Neutrophil (primary cell): Measurements from ENCODE around the gene ATP1B2.

ENCODE experiments used
- H3K27ac ChIP-seq: fragments of 200-600 bp; sonication (generic); 2 replicates; pipeline ENCODE4 v1.5.1; 2016; ENCODE audit warnings: mild to moderate bottlenecking, moderate library complexity
- H3K27me3 ChIP-seq: fragments of 200-600 bp; sonication (generic); 2 replicates; pipeline ENCODE4 v1.6.0; 2016; ENCODE audit warnings: mild to moderate bottlenecking
- H3K36me3 ChIP-seq: fragments of 200-600 bp; sonication (generic); 2 replicates; pipeline ENCODE4 v1.5.1; 2017
- H3K4me1 ChIP-seq, 2 experiments: fragments of 200-600 bp in 1 of 2; sonication (generic) in 1 of 2; 1 replicate in 1 of 2; 2 replicates in 1 of 2; pipeline versions ENCODE4 v1.5.1 to v1.6.1; 2013 to 2016; ENCODE audit warnings: low read depth in 1 of 2, low read length in 1 of 2, mild to moderate bottlenecking in 1 of 2, moderate library complexity in 1 of 2; ENCODE audit not compliant: control insufficient read depth in 1 of 2, insufficient read depth in 1 of 2
- H3K4me3 ChIP-seq, 2 experiments: fragments of 200-600 bp in 1 of 2; sonication (generic) in 1 of 2; 1 replicate in 1 of 2; 2 replicates in 1 of 2; pipeline ENCODE4 v1.5.1; 2013 to 2016; ENCODE audit warnings: low read depth in 1 of 2, low read length in 1 of 2, mild to moderate bottlenecking in 1 of 2, moderate library complexity in 1 of 2
- H3K9me3 ChIP-seq: fragments of 200-600 bp; sonication (generic); 2 replicates; pipeline ENCODE4 v1.5.1; 2016
- TF ChIP-seq, protein P1 (sequence below): fragments of 200-600 bp; sonication (generic); IDR thresholded peaks from 2 replicates; pipeline ENCODE4 v1.5.1; 2016; ENCODE audit warnings: antibody characterized with exemption

Gene ATP1B2

DNA sequence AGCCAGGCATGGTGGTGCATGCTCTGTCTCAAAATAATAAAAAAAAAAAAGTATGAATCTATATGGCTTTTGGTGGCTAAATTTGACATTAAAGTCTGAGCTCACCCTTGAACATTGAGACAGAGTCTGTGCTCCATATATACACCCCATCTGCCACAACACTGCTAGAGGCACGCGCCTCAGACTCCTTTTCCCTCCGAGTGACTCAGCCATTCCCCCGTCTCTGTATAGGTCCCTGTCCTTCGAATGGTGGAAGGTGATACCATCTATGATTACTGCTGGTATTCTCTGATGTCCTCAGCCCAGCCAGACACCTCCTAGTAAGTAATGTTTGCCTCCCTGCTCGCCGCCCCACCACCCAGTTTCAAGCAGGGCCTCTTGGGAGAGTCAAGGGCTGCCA, 49.8 kb downstream of the ATP1B2 start:
- no peaks in the 10 kb centered on the region for H3K9me3 ChIP-seq
- no peaks in the 10 kb centered on the region for H3K4me1 ChIP-seq
- peaks cover 26% of the 10 kb centered on the region for H3K36me3 ChIP-seq
- H3K4me3 ChIP-seq = no peak overlapping the region
- peaks cover 27% of the 10 kb centered on the region for H3K27me3 ChIP-seq
- H3K27ac ChIP-seq = no peak overlapping the region
- TF ChIP-seq, protein P1, sequence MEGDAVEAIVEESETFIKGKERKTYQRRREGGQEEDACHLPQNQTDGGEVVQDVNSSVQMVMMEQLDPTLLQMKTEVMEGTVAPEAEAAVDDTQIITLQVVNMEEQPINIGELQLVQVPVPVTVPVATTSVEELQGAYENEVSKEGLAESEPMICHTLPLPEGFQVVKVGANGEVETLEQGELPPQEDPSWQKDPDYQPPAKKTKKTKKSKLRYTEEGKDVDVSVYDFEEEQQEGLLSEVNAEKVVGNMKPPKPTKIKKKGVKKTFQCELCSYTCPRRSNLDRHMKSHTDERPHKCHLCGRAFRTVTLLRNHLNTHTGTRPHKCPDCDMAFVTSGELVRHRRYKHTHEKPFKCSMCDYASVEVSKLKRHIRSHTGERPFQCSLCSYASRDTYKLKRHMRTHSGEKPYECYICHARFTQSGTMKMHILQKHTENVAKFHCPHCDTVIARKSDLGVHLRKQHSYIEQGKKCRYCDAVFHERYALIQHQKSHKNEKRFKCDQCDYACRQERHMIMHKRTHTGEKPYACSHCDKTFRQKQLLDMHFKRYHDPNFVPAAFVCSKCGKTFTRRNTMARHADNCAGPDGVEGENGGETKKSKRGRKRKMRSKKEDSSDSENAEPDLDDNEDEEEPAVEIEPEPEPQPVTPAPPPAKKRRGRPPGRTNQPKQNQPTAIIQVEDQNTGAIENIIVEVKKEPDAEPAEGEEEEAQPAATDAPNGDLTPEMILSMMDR = no peak

GRCh38 chr17:7701681-7702080, 51.0 kb downstream of the ATP1B2 start:
- Histone ChIP-seq H3K27ac (no peak overlapping the region), H3K4me1 (no peaks in the 10 kb centered on the region), H3K36me3 (peaks cover 26% of the 10 kb centered on the region), H3K27me3 (peaks cover 39% of the 10 kb centered on the region), H3K9me3 (no peaks in the 10 kb centered on the region), H3K4me3 (no peak overlapping the region)
- TF ChIP-seq, protein P1 = no peak

DNA sequence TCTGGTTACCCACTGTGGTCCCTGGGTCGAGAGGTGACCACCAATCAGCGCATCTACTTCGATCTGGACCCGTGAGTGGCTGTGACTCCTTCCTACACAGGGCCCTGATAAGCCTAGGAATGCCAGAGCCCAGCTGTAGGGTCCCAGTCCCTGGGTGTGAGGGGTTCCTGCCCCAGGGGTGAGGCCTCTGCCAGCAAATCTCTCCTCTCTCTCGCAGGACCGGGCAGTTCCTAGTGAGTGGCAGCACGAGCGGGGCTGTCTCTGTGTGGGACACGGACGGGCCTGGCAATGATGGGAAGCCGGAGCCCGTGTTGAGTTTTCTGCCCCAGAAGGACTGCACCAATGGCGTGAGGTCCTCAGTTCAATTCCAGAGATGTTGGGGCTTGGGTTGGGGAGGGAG, 52.0 kb downstream of the ATP1B2 start:
- Histone ChIP-seq H3K4me3 (no peak overlapping the region), H3K4me1 (no peaks in the 10 kb centered on the region), H3K36me3 (peaks cover 26% of the 10 kb centered on the region), H3K27ac (no peak overlapping the region), H3K9me3 (no peaks in the 10 kb centered on the region), H3K27me3 (peaks cover 50% of the 10 kb centered on the region)
- TF ChIP-seq, protein P1 = no peak

DNA sequence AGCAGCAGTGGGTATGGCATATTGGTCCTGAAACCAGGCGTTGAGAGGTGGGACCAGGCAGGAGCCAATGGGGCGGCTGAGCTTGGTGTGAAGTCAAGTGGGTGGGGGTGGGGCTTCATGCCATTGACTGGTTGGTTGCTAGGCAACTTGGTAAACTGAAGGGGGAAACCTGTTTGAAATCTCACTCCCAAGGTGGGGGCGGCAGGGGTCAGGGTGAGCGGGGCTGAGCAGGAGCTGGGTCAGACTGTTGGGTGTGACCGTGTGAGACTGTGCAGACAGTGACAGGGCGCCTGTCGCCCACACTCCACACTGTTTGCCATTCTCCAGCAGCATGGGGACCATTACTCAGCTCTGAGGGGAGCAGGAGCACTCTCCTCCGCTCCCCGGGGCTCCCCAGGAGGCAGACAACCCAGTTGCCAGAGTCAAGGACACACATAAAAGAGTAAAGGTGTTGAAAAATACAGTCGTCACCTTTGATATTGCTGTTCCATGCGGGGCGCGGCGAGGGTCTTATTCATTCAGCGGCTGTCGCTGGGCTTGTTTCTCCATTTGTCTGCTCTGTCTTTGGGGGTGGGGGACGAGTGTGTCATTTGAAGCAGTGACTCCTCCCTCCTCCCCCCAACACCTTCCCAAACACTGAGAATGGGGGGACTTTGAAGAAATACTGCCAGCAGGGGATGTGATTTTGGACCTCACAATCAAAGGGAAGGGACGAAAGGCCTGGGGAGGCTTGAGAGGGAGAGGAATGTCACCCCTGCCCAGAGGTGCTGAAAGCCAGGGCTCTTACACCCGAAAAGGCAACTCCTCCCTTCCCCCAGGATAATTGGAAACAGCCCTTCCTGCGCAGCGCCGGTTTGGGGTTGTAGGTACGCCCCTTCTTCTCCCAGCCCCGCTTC, 53.1 kb downstream of the ATP1B2 start:
- Histone ChIP-seq H3K27ac (no peak overlapping the region), H3K4me1 (no peaks in the 10 kb centered on the region), H3K4me3 (no peak overlapping the region), H3K27me3 (peaks cover 60% of the 10 kb centered on the region), H3K36me3 (peaks cover 26% of the 10 kb centered on the region), H3K9me3 (no peaks in the 10 kb centered on the region)
- TF ChIP-seq, protein P1 = no peak

DNA sequence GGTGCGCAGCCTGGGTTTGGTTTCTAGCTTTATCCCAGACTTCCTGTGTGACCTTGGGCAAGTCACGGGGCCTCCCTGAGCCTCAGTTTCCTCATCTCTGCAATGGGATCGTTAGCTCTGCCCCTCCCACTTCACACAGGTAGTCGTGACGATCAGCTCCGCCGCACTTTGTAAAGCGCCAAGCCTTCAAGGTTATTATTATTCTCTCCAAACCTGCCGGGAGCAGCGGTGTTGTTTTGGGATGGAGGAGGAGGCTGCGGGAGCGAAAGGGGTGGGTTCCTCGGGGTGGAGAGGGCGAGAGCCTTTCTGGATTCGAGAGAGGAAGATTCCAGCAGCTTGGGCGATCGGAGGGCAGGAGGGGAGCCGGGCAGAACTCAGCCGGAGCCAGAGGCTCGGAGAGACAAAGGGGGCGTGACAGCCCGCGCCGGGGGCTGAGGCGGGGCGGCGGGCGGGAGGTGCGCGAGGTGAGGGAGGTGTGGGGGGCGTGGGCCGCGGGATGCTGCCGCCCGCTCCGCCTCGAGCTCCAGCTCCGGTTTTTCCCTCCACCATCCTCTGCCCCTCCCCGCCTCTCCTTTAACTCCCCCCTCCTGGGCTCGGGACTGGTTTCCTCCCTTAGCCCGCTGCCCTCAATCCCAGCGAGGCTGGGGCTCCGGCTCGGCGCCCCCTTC, 54.0 kb downstream of the ATP1B2 start, which contains the start of gene EFNB3:
Gene EFNB3, plus strand, starts transcription at position 602 of the 668 bp plus-strand sequence. CDS start 397 bp downstream, outside the sequence.
- H3K4me3 ChIP-seq = no peak within 1 kb of the TSS

More for the DNA sequence above, 54.0 kb downstream of the ATP1B2 start, which contains the start of gene EFNB3:
- peaks cover 26% of the 10 kb centered on the region for H3K36me3 ChIP-seq
- no peaks in the 10 kb centered on the region for H3K4me1 ChIP-seq
- no peaks in the 10 kb centered on the region for H3K9me3 ChIP-seq
- H3K27ac ChIP-seq = no peak within 1 kb of the TSS
- peaks cover 66% of the 10 kb centered on the region for H3K27me3 ChIP-seq
- TF ChIP-seq, protein P1 = no peak
